CD4-positive, alpha-beta T cell treated with Interleukin-15 for 1 hour (primary cell): ENCODE data around the gene MARCHF10.
"Not testable (repeated sequence)": the region's sequence is repeated elsewhere in the genome, so short reads cannot be mapped to it uniquely, and the experiment has no call there.

ENCODE experiments used
- DNase-seq: peaks from one replicate; pipeline ENCODE4 v3.0.0-alpha.2; 2020

MARCHF10 gene

DNA sequence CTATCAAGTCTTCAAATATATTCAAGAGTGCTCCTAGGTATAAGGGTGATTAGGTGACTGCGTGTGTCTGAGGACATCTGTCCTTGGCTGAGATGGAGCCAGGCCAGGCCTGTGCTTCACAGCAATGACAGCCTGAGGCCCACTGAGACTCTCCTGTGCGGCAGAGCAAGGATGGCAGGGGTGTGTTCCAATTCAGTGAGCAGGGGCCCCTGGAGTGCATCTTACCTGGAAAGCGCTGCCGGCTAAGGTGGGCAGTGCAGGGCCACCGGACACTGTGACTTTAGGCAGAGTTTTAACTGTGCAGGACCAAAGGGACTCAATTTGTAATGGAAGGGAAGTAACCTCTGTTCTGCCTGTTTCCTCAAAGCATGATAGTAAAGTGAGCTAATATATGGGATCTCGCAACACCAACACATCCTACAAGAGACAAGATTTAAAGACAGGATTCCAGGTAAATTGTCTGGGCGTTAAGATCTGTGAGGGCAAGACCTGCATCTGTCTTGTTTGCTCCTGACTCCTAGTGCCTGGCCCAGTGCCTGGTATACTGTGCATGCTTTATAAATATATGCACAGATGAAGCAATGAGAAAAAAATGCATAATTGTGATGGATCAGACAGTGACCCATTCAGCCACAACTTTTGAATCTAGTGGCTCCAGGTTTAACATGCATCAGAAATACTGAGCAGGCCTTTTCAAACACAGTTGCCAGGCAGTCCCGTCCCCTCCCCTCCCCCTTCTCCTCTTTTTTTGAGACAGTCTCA, 93.9 kb downstream of the MARCHF10 start:
- DNase-seq = no peak

DNA sequence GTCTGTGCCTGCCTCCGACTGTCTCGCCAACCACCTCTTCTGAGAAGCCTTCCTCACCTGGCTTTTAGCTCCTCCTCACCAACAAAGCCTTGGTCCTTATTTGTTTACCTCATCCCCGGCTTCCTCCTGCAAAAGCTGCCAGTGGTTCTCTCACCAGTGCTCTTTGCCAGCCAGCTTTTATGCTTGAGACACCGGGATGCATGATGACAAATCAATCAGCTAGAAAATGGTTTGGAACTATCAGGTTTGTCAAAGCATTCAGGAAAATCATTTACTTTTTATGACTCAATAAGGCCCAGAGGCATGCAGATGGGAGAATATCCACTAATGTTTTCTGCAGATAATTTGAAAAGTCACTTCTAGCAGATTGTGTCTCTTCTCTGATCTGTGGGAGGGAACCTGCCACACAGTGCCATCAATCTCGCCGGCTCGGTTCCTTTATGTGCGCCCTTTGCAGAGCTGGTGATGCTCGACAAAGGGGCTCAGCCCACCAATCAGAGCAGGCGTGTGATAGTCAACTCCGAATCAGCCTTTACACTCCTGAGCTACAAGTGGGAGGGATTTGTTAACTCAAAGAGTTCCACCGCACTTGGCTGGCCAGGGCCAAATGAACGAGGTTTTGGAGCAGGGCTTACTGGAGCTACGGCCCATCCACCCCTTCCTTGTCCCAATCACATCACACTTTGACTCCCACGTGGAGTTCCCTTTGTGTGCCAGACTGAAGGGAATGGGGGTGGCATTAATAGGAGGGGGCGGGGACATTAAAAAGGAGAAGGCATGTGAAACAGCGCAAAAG, 94.8 kb downstream of the MARCHF10 start:
- DNase-seq = no peak

DNA sequence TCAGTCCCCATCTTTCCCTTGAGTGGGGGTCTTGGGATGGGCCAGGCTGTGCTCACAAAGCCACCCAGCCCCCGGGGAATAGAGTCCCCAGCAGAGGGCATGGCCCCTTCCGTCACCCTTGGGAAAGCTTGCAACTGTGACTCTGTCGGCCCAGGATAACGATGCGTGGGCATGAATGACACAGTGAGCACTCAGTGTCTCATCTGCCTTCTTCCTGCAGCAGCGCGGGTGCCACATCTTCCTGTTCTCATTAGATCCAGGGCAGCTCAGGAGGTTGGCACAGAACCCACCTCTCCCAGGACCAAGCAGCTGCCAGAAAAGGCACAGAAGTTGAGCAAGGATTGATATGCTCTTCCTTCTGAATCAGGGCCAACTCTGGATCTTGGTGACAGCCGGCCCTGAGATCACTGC, 95.9 kb downstream of the MARCHF10 start:
- DNase-seq = no peak

DNA sequence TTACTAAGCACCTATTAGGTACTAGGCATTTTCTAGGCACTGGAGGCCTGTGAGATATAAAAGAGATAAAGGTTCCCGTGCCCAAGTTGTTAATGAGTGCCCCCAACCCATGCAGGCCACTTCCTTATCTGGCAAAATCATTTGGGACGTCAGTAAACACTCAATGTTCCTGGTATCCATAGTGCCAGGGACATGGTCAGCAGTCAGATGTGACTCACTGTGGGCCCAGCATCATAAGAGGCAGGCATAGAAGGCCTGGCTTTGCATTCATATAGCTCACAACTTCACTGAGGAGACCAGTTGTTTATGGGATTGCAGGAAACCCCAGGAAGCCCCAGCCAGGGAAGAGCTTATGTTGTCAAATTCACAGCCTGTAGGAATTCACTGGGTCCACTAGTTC, 99.5 kb downstream of the MARCHF10 start:
- no peak for DNase-seq

DNA sequence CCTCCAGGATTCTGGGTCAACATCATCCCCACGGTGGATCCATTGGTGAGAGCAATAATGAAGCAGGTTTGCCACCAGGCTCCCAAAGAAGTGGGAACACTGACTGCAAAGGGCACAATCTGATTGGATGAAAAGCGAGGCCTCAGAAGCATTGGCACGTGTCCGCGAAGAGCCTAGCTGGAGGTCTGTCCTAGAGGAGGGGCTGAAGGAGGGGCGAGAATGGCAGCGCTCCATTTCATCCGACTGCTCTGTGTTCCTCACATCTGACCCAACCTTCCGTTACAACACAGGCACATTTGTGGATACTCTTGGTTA, 100.7 kb downstream of the MARCHF10 start:
- no peak for DNase-seq

DNA sequence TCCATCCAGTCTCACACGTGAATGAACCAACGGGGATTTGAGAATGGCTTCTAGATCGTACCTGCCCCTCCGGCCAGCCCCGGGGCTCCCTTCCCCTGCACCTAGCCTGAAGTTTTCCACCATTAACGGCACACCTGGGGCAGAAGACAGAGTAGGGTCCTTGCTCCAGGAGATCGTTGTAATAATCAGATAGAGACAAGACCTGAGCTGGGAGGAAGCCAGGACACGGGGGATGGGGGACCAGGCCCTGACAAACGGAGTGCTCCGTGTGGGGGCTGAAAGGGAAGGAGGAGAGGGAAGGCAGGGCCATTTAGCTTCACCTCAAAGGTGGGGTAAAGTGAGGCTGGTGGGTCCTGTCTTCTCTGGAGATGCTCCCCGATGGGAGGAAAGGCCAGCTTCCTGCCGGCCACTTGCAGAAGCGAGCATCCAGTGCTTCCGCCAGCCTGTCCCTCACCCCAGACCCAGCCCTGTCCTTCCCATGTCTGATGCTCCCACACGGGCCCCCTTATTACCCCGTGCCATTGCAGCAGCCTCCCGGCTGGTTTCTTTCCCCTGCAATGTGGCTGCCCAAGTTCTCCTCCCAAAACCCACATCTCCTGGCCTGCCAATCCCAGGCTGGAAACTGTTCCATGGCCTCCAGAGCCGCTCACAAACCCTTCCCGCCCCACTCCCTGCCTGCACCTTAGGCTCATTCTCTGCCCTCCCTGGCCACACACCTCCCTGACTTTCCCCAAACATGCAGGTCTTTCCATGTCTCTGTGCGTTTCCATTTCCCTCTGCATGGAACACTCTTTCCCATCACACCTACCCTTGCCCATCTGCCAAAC, 101.3 kb downstream of the MARCHF10 start:
- no peak for DNase-seq

DNA sequence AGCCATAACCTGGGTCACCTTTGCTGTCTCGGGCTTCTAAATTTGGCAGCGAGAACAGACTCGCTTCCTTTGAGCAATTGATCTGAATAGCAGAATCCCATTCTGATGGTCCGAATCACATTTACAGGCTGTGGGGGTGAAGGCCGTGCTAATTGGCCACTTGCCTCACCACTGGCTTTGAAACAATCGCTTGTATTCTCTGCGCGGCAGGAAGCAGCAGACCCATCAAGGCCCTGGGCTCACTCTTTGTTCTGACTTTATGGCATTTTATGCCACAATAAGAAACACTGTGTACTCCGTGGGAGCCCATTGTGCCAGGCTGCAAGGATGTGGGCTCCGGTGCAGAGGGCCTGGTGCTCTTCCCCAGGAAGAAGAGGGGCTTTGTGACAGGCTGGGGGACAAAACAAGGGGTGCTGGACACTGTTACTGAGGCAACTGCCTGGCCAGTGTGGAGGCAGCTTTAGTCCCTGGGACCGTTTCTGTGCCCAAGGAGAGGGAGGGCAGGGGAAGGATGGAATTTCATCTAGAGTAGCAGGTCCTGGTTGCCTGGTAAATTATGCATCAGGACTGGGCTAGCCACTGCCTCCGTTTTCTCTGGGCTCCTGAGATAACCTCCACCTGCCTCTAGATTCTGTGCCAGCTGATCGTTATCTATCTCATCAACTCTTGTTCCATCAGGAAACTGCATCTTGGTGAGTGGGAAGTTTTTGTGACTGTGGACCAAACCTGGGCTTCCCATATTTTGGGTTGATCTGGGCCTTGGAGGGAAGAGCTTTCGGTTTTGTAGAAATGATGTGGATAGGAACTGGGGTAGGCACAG, 102.1 kb downstream of the MARCHF10 start:
- DNase-seq = no peak

DNA sequence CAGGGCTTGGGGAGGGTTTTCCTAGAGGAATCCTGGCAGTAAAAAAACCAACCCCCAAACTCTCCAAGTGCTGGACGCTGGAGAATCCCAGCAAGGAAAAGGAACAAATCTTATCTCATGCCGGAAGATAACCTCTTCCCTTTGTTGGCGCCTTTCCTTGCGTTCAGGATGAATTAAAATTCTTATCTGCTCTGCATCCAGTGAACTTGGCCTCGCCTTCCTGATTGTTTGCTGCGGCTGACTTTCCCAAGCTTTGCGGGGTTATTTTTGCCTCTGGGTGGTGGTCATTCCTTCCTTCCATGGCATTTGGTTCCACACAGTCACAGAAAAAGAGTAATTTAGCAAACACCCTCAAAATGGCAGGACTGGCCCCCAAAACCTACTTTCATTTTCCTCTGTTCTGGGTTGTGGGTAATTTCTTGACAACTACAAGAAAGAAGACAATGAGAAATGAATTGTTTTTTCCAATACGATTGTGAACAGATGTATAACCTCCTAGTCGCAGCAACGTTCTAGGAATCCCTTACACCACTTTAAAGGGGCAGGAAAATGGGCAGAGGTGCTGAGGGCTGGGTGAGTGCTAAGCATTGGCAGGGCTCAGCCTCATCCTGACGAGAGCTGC, 102.8 kb downstream of the MARCHF10 start:
- no peak for DNase-seq

DNA sequence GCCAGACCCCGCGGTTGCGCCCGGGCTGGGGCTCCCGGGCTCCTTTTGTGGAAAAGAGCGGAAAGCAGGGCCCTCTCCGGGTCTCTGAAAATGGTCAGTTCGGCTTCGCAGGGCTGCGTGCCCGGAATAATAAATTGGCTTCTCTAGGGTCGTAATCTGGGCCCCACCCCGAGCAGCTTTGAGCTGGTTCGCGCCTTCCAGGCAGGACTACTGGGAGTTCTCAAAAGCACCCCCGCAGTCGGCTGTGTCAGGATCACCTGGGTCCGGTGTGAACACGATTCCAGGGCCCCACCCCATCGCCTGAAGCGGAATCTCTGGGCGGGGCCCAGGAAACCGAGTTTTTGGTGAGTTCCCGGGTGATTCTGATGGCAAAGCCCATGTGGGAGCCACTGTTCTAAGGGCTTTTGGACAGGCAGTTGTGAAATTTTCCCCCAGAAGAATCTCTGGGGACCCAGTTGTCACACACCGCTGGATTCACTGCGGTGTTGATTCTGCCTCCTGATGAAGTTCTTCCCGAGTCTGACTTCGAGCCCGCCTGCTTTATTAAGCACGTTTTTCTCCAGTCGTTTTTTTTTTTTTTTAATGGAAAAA, 103.6 kb downstream of the MARCHF10 start:
- DNase-seq = no peak

DNA sequence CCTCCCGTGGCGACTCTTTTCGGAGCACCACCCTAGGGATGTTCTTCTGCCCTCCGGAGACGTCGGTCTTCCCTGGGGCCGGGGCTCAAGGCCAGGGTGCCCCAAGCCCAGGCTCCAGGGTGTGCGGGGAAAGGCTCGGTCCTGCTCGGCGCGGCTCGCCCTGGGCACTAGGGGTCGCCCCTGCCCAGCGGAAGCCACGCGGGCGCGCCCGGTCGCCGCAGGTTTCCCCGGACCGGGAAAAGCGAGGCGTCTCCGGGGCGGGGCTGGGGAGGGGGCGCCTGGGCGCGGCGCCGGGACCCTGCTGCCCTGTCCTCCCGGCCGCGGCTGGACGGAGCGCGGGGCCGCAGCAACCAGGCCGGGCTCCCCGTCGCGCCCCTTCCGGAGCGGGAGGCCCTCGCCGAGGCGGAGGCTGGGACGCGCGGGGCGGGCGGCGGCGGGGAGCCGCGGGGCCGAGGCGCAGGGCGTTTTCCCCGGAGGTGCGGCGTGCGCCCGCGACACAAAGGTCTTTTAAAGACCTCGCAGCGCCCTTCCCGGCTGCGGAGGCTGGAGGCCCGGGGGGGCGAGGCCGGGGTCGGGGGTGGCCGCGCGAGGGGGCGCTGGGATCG, 104.2 kb downstream of the MARCHF10 start:
- DNase-seq = peak; percentile 69

DNA sequence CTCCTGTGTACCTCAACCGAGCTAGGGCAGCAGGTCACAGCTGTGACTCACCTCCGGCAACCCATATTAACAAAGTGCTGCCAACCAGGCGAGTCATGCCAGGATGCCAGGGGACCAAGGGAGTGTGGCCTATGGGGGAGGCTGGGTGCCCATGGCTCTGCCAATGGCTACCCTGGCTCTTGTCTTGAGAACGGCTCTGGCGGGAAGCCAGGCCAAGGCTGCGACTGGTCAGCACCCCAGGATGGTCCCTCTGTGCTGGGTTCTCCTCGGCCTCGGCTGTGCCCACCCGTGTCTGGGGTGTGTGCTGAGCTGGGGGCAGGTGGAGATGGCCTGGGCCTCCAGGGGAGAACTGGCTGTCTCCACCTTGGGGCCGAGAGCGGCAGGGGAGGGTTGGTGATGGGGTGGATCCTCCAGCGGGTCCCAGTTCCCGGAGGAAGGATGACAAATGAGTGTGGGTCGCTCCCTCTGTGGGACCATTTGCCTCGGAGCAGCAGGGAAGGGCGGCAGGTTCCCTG, 104.8 kb downstream of the MARCHF10 start:
- no peak for DNase-seq

DNA sequence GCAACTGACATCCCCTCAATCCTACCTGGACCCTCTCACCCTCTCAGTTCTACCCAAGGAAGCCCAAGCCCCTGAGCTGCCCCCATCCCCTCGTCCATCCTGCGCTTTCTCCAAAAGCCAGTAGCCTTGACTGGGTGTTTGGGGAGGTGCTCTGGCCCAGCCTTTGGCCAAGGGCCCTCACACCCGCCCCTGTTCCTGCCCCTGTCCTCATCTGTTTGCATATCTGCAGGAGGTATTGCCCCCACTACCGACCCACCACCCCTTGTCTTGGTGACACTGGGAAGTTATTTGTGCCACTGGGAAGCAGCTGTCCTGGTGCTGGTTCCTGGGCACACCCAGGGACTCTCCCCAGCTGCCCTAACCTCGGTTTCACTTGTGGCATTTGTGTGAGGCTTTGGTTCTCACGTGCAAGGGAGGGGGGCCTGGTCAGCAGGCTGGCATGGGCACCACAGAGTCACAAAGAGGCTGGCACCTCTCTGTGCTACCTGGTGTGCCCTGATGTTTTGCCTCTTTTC, 105.3 kb downstream of the MARCHF10 start:
- DNase-seq = no peak

DNA sequence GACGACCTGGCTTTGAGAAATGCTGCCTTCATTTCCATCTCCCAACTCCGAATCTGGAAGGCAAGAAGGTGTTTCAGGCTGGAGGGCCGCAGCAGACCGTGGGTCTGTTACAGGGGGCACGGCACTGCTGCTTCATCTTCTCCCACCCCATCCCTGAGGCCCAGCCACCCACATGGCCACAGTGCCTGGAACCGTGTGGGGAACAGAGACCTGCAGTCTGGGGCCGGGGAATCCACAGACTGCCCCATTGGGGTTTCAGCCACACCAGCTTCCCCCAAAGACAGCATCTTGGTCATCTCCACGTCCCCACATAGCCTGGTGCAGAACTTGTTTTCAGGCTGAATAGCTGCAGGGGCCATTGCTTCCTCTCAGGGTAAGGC, 106.4 kb downstream of the MARCHF10 start:
- no peak for DNase-seq

DNA sequence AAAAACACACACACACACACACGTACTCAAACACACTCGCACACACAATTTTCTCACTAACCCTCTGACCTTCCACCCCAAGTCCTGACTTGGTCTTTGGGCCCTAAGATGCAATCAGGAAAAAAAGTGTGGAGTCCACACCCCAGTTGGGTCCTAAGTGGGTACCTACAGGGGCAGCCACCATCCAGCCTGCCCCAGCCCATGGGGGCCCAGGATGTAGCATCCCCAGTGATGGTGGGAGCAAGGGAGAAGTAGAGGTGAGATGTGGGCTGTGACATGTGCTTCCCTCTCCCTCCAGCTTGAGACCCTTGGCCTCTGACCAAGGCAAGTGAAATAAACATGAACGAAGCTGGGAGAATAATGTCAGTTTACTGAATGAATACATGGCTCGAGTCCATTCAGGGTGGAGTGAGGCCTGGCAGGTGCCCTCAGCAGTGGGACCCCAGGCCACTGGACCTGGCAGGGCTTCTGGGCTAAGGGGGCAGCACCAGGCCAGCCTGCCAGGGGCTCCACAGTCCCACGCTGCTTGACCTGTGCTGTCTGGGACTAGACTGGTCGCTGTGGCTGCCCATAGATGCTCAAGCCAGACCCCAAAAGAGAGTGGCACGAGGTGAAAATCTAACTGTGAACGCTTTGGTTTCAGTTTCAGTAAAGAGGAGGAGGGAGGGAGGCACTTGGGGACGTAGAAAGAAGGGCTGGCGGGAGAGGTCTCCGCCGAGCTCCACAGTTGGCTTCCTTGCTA, 107.0 kb downstream of the MARCHF10 start:
- no peak for DNase-seq

DNA sequence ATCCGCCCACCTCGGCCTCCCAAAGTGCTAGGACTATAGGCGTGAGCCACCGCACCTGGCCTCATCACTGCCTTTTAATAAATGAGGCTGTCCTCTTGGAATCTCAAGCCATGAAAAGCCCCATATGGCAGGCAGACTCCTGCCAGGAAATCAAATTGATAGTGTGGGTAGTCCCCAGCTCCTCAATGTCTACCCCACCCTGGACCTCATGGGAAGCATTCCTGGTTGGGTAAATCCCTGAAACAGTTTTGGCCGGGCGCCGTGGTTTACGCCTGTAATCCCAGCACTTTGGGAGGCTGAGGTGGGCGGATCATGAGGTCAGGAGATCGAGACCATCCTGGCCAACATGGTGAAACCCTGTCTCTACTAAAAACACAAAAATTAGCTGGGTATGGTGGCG, 109.7 kb downstream of the MARCHF10 start:
- DNase-seq = not testable (repeated sequence)

DNA sequence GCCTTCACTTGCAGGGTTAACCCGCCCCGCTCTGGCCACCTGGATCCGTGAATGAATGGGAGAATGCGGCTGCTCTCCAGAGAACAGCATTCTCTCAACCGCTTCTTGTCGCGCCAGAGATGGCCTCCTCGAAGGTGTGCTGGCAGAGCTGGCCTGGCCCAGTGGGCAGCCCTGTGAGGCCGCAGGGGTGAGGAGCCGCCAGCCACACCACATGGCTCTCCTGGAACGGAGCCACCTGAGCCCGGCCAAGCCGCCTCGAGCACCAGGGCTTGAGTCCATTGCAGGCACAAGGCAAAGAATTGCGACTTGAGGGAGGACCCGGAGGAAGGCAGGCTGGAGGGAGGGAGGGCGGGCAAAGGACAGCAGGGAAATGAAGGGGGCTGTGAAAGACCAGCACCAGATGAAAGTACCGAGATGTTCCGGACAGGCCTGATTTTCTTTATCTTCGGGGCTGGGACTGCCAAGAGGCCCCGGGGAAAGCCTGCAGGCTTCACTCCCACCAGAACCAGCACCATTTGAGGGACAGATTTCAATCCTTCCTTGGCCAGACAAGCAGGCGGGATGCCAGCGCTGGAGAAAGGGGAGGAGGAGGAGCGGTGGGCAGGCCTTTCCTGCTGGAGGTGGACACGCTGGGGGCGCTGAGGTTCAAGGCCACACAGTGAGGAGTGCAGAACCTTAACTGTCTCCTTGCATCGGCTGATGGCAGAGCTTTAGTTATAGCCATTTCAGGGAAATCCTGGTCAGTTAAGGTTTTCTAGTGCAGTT, 111.2 kb downstream of the MARCHF10 start:
- no peak for DNase-seq

DNA sequence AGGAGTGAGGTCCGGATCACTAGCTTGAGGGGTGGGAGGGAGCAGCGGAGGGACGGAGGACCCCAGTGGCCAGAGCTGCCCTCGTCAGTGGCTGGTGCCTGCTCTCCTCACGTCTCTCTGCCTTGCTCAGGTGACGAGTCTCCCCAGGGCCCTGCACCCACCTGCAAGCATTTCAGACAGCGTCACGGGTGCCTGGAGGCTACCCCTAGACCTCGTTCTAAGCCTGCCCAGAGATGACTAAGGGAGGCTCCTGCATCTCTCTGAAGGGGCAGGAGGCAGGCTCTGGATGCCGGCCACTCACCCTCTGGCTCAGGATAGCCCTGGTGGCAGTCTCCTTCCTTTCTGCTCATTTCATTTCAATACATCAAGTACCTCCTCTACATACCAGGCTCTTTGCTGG, 111.9 kb downstream of the MARCHF10 start:
- DNase-seq = no peak

DNA sequence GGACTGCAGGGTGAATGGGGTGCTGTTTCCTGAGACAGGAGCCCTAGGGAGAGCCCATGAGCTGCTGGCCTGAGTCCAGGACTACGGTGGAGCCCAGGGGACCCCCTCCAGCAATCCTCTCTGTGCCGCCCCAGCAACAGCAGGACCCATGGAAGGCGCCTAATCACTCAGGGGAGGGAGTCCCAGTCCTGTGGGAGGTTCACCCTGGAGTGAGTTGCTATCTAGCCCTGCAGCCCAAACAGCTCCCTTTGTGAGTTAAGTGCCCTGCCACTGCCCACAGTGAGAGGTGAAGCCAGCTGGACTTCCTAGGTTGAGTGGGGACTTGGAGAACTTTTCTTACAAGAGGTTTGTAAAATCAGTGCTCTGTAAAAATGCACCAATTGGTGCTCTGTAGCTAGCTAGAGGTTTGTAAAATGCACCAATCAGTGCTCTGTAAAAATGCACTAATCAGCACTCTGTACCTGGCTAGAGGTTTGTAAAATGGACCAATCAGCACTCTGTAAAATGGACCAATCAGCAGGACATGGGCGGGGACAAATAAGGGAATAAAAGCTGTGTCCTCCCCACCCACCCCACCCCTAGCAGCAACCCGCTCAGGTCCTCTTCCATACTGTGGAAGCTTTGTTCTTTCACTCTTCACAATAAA, 112.9 kb downstream of the MARCHF10 start:
- DNase-seq = not testable (repeated sequence)
